ENCODE results near the gene SORCS2.

- TF ChIP-seq, protein P1, sequence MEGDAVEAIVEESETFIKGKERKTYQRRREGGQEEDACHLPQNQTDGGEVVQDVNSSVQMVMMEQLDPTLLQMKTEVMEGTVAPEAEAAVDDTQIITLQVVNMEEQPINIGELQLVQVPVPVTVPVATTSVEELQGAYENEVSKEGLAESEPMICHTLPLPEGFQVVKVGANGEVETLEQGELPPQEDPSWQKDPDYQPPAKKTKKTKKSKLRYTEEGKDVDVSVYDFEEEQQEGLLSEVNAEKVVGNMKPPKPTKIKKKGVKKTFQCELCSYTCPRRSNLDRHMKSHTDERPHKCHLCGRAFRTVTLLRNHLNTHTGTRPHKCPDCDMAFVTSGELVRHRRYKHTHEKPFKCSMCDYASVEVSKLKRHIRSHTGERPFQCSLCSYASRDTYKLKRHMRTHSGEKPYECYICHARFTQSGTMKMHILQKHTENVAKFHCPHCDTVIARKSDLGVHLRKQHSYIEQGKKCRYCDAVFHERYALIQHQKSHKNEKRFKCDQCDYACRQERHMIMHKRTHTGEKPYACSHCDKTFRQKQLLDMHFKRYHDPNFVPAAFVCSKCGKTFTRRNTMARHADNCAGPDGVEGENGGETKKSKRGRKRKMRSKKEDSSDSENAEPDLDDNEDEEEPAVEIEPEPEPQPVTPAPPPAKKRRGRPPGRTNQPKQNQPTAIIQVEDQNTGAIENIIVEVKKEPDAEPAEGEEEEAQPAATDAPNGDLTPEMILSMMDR (IDR thresholded peaks at IDR 0.05) = no peak
- TF ChIP-seq POLR2A (IDR thresholded peaks at IDR 0.05) = no peak
These were observed 240.4 kb downstream of the SORCS2 start for GRCh38 chr4:7432531-7433375.

All from right lobe of liver (tissue), 4 donors.